OCI-LY3 (cell line): Measurements from ENCODE around the gene DERA.
"Not testable (repeated sequence)": the region's sequence is repeated elsewhere in the genome, so short reads cannot be mapped to it uniquely, and the experiment has no call there.

Experiments
- H2AFZ ChIP-seq: fragments of 200-600, 300-600 bp; shearing (Covaris generic); 2 replicates; pipeline ENCODE4 v1.6.0; 2014; ENCODE audit warnings: antibody characterized with exemption, low read depth, low read length
- H3K27ac ChIP-seq: fragments of 200-600, 300-600 bp; sonication (generic); 2 replicates; pipeline ENCODE4 v1.5.1; 2014; ENCODE audit warnings: mild to moderate bottlenecking, low read length, moderate library complexity, mixed read lengths
- H3K27me3 ChIP-seq: fragments of 200-600, 300-600 bp; sonication (generic); 2 replicates; pipeline ENCODE4 v1.6.1; 2014; ENCODE audit warnings: low read depth, low read length, mixed read lengths
- H3K36me3 ChIP-seq: fragments of 200-600, 300-600 bp; sonication (generic); replicated peaks from 2 replicates; pipeline ENCODE3; 2014; ENCODE audit warnings: low read depth, low read length, mixed read lengths
- H3K4me1 ChIP-seq: fragments of 300-600, 200-600 bp; sonication (generic); 2 replicates; pipeline ENCODE4 v1.6.1; 2014; ENCODE audit warnings: low read length, mixed read lengths
- H3K4me2 ChIP-seq: fragments of 200-600, 300-600 bp; sonication (generic); 2 replicates; pipeline ENCODE4 v1.6.1; 2014; ENCODE audit warnings: low read length, mixed read lengths
- H3K4me3 ChIP-seq: fragments of 300-600, 200-600 bp; sonication (generic); 2 replicates; pipeline ENCODE4 v1.5.1; 2014; ENCODE audit warnings: antibody characterized with exemption, mild to moderate bottlenecking, low read length, moderate library complexity
- H3K79me2 ChIP-seq: fragments of 300-600, 200-600 bp; shearing (Covaris generic); 2 replicates; pipeline ENCODE4 v1.6.1; 2014; ENCODE audit warnings: mild to moderate bottlenecking, low read length, mixed read lengths
- H3K9ac ChIP-seq: fragments of 300-600, 200-600 bp; shearing (Covaris generic); 2 replicates; pipeline ENCODE4 v1.6.0; 2014; ENCODE audit warnings: mild to moderate bottlenecking, low read length, moderate library complexity
- H3K9me3 ChIP-seq: fragments of 200-600, 300-600 bp; shearing (Covaris generic); 2 replicates; pipeline ENCODE4 v1.6.1; 2014; ENCODE audit warnings: low read length, mixed read lengths; ENCODE audit not compliant: insufficient read depth
- H4K20me1 ChIP-seq: fragments of 200-600, 300-600 bp; sonication (generic); 2 replicates; pipeline ENCODE4 v1.6.1; 2016; ENCODE audit warnings: low read length, mixed read lengths; ENCODE audit not compliant: insufficient read depth
- EZH2phosphoT487 ChIP-seq: fragments of 200-600 bp; shearing (Covaris generic); IDR thresholded peaks from 2 replicates; pipeline ENCODE4 v1.6.1; 2018; ENCODE audit warnings: antibody characterized with exemption, mixed run types, low read depth
- TF ChIP-seq, protein P1 (sequence below): fragments of 200-600, 300-600 bp; sonication (generic); IDR thresholded peaks from 2 replicates; pipeline ENCODE4 v1.5.1; 2014; ENCODE audit warnings: antibody characterized with exemption, low read length, low read depth

The DERA gene

DNA sequence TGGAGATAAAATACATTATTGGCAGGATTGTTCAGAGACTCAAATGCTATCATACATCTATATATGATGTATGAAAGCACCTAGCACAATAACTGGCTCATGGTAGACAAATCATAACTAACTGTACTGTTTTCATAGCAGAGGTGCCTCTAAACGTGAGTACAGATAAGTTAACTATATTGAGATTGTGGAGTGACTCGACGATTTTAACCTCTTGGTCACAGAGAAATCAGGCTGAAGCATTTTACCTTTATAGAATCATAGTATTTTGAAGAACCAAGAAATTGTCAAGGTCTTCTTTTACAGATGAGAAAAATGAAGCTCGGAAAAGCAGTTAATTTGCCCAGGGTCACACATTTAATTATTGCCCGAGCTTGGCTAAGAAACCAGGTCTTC is 666 bp upstream of the DERA start:
- Histone ChIP-seq H3K4me1 (peaks cover 9% of the 10 kb centered on the region), H3K9ac (0 out of 2 replicates have a peak overlapping the region, but pooled peaks have one; percentile 90), H3K4me2 (peak overlapping the region; percentile 82), H2AFZ (peak overlapping the region; percentile 87), H3K27ac (no peak overlapping the region), H3K36me3 (peaks cover 6% of the 10 kb centered on the region), H3K27me3 (no peaks in the 10 kb centered on the region), H4K20me1 (no peaks in the 10 kb centered on the region), H3K4me3 (peak overlapping the region; percentile 82), H3K9me3 (no peaks in the 10 kb centered on the region), H3K79me2 (no peaks in the 10 kb centered on the region)
- TF ChIP-seq, protein P1, sequence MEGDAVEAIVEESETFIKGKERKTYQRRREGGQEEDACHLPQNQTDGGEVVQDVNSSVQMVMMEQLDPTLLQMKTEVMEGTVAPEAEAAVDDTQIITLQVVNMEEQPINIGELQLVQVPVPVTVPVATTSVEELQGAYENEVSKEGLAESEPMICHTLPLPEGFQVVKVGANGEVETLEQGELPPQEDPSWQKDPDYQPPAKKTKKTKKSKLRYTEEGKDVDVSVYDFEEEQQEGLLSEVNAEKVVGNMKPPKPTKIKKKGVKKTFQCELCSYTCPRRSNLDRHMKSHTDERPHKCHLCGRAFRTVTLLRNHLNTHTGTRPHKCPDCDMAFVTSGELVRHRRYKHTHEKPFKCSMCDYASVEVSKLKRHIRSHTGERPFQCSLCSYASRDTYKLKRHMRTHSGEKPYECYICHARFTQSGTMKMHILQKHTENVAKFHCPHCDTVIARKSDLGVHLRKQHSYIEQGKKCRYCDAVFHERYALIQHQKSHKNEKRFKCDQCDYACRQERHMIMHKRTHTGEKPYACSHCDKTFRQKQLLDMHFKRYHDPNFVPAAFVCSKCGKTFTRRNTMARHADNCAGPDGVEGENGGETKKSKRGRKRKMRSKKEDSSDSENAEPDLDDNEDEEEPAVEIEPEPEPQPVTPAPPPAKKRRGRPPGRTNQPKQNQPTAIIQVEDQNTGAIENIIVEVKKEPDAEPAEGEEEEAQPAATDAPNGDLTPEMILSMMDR = no peak
- no peak for TF ChIP-seq EZH2phosphoT487

DNA sequence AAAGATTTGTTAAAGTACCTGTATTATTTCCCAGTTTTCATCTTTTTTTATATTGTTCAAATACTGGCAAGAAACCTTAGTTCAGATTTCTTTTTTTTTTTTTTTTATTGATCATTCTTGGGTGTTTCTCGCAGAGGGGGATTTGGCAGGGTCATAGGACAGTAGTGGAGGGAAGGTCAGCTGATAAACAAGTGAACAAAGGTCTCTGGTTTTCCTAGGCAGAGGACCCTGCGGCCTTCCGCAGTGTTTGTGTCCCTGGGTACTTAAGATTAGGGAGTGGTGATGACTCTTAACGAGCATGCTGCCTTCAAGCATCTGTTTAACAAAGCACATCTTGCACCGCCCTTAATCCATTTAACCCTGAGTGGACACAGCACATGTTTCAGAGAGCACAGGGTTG is 799 bp downstream of the DERA start:
- H3K36me3 ChIP-seq, H3K9me3 ChIP-seq, H3K4me1 ChIP-seq, H3K79me2 ChIP-seq, H4K20me1 ChIP-seq, H3K27ac ChIP-seq, H3K27me3 ChIP-seq: not testable (repeated sequence)
- H3K9ac ChIP-seq = peak overlapping the region; percentile 90
- H3K4me2 ChIP-seq = peak overlapping the region; percentile 82
- peak overlapping the region; percentile 89 for H2AFZ ChIP-seq
- H3K4me3 ChIP-seq = peak overlapping the region; percentile 82

DNA sequence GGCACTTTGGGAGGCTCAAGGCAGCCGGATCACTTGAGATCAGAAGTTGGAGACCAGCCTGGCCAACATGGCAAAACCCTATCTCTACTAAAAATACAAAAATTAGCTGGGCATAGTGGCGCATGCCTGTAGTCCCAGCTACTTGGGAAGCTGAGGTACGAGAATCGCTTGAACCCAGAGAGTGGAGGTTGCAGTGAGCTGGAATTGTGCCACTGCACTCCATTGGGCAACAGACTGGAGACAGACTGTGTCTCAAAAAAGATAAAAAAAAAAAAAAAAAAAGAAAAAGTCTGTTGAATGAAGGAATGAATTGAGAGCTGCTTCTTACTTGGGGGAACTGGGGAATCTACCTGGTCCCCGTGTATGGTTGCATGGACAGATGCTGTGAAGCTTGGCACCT is 3.0 kb downstream of the DERA start:
- H3K27ac ChIP-seq, H3K36me3 ChIP-seq, H3K9ac ChIP-seq, H3K4me1 ChIP-seq, H3K79me2 ChIP-seq, H2AFZ ChIP-seq, H3K4me3 ChIP-seq, H3K27me3 ChIP-seq, H4K20me1 ChIP-seq, H3K9me3 ChIP-seq, H3K4me2 ChIP-seq: not testable (repeated sequence)

DNA sequence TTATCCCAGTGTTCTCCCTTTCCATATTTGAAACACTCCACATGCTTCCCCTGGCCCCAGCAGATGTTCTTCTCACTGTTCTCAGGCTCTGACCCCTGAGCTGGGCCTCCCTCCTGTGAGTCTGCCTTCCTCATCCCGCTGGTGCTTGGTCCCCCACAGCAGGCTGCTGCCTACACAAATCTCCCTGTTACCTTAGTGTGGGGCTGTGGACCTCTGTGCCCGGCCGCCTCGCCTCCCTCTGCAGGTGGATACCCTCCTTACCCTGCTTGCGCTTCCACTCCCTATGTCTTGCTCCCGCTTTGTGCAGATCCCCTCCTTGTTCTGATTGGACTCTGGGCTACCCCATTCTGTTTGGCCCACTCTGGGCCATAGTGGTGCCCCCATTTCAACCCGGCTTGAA is 6.9 kb downstream of the DERA start:
- Histone ChIP-seq H4K20me1 (no peaks in the 10 kb centered on the region), H3K36me3 (no peaks in the 10 kb centered on the region), H3K4me2 (no peak overlapping the region), H3K4me3 (no peak overlapping the region), H3K79me2 (no peaks in the 10 kb centered on the region), H3K27me3 (no peaks in the 10 kb centered on the region), H3K9me3 (no peaks in the 10 kb centered on the region), H3K9ac (no peak overlapping the region), H2AFZ (no peak overlapping the region), H3K27ac (no peak overlapping the region), H3K4me1 (no peaks in the 10 kb centered on the region)
- no peak for TF ChIP-seq EZH2phosphoT487
- TF ChIP-seq, protein P1 = no peak

DNA sequence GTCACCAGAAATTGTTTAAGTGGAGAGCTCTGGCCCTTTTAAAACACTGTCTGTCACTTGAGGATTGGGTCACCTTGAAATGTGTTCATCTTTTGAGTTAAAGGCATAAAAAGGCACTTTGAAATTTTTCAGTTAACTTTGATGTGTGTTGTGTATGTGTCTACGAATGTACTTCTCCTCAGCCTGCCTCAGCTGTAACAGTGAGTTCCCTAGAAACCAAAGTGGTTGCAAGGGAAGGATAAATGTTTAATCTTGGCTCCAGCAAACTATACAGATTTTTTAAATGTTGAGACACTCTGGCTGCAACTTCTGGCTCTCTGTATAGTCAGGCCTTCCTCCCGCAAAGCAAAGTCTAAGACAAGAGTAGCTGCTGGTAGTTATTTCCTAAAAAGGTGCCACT is 8.3 kb downstream of the DERA start:
- Histone ChIP-seq H3K4me2 (no peak overlapping the region), H3K36me3 (no peaks in the 10 kb centered on the region), H3K4me3 (no peak overlapping the region), H3K79me2 (no peaks in the 10 kb centered on the region), H4K20me1 (no peaks in the 10 kb centered on the region), H3K9me3 (no peaks in the 10 kb centered on the region), H3K27ac (no peak overlapping the region), H2AFZ (no peak overlapping the region), H3K4me1 (no peaks in the 10 kb centered on the region), H3K27me3 (no peaks in the 10 kb centered on the region), H3K9ac (no peak overlapping the region)
- no peak for TF ChIP-seq EZH2phosphoT487
- TF ChIP-seq, protein P1 = no peak
